Epithelial cell of esophagus (primary cell): ENCODE measurements around the gene CLCN3.
"Not testable (repeated sequence)": the region's sequence is repeated elsewhere in the genome, so short reads cannot be mapped to it uniquely, and the experiment has no call there.

Experiments
- DNase-seq: peaks from one replicate; pipeline ENCODE4 v3.0.0; 2010; ENCODE audit warnings: low read depth
- H3K4me3 ChIP-seq: 2 replicates; pipeline ENCODE4 v1.5.1; 2011; ENCODE audit warnings: mild to moderate bottlenecking, low read length, control low read depth
- CTCF ChIP-seq: IDR thresholded peaks from 2 replicates; pipeline ENCODE4 v1.5.1; 2011; ENCODE audit warnings: low read depth, mild to moderate bottlenecking, low read length, control low read depth, inconsistent platforms; ENCODE audit not compliant: insufficient read depth; ENCODE audit errors: missing control alignments

Gene CLCN3

GRCh38 chr4:169677150-169677748 lies 56.9 kb downstream of the CLCN3 start:
- no peak for TF ChIP-seq CTCF
- no peak overlapping the region for H3K4me3 ChIP-seq
- no peak for DNase-seq

- not testable (repeated sequence) for H3K4me3 ChIP-seq, DNase-seq
These were observed 58.1 kb downstream of the CLCN3 start for GRCh38 chr4:169678486-169678885.

GRCh38 chr4:169678951-169679591 lies 58.7 kb downstream of the CLCN3 start:
- not testable (repeated sequence) for H3K4me3 ChIP-seq, DNase-seq

GRCh38 chr4:169682372-169683047 lies 62.1 kb downstream of the CLCN3 start:
- DNase-seq: peak; percentile 19
- no peak overlapping the region for H3K4me3 ChIP-seq
- TF ChIP-seq CTCF: no peak

- no peak overlapping the region for H3K4me3 ChIP-seq
- no peak for TF ChIP-seq CTCF
- no peak for DNase-seq
These were observed 69.3 kb downstream of the CLCN3 start for GRCh38 chr4:169689681-169690080.

- no peak for DNase-seq
- H3K4me3 ChIP-seq: no peak overlapping the region
These were observed 70.4 kb downstream of the CLCN3 start for GRCh38 chr4:169690787-169691186.

GRCh38 chr4:169698331-169698730 lies 78.0 kb downstream of the CLCN3 start:
- no peak for DNase-seq
- H3K4me3 ChIP-seq: no peak overlapping the region
- no peak for TF ChIP-seq CTCF

More at GRCh38 chr4:169690787-169691186, 70.4 kb downstream of the CLCN3 start:
- TF ChIP-seq CTCF: no peak
